Measurements from ENCODE around the gene KIAA0513. TPM values are rescaled to one million over a fixed set of nuclear protein-coding genes. Genes with fewer than 3 reads are reported as not detected.

The KIAA0513 gene
- total RNA-seq, 1 experiment from 2014 or later, result 7.8 TPM

GRCh38 chr16:85128079-85128837 lies 100.7 kb downstream of the KIAA0513 start (continued):
- TF ChIP-seq ZNF281 (CRISPR knock-in tag; IDR thresholded peaks at IDR 0.05), result no peak
- no peak for TF ChIP-seq ZBTB21 (CRISPR knock-in tag; IDR thresholded peaks at IDR 0.05; ENCODE audit: borderline replicate concordance)
- TF ChIP-seq KAT7 (CRISPR knock-in tag; IDR thresholded peaks at IDR 0.05; ENCODE audit: borderline replicate concordance), result no peak
- no peak for TF ChIP-seq RORB (CRISPR knock-in tag; IDR thresholded peaks at IDR 0.05)
- TF ChIP-seq ZNF232 (CRISPR knock-in tag; IDR thresholded peaks at IDR 0.05), result no peak
- TF ChIP-seq, protein P1, sequence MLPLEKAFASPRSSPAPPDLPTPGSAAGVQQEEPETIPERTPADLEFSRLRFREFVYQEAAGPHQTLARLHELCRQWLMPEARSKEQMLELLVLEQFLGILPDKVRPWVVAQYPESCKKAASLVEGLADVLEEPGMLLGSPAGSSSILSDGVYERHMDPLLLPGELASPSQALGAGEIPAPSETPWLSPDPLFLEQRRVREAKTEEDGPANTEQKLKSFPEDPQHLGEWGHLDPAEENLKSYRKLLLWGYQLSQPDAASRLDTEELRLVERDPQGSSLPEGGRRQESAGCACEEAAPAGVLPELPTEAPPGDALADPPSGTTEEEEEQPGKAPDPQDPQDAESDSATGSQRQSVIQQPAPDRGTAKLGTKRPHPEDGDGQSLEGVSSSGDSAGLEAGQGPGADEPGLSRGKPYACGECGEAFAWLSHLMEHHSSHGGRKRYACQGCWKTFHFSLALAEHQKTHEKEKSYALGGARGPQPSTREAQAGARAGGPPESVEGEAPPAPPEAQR (CRISPR knock-in tag; IDR thresholded peaks at IDR 0.05), result no peak
- TF ChIP-seq ZNF138 (CRISPR knock-in tag; conservative IDR thresholded peaks at IDR 0.05), result no peak
- TF ChIP-seq NFYB (CRISPR knock-in tag; conservative IDR thresholded peaks at IDR 0.05; ENCODE audit: low read depth), result no peak
- no peak for TF ChIP-seq FOXK1 (CRISPR knock-in tag; IDR thresholded peaks at IDR 0.05)
- no peak for TF ChIP-seq JAZF1 (CRISPR knock-in tag; IDR thresholded peaks at IDR 0.05)
- no peak for TF ChIP-seq HMGXB4 (CRISPR knock-in tag; IDR thresholded peaks at IDR 0.05)
- TF ChIP-seq MXD4 (CRISPR knock-in tag; IDR thresholded peaks at IDR 0.05; ENCODE audit: borderline replicate concordance), result no peak

DNA sequence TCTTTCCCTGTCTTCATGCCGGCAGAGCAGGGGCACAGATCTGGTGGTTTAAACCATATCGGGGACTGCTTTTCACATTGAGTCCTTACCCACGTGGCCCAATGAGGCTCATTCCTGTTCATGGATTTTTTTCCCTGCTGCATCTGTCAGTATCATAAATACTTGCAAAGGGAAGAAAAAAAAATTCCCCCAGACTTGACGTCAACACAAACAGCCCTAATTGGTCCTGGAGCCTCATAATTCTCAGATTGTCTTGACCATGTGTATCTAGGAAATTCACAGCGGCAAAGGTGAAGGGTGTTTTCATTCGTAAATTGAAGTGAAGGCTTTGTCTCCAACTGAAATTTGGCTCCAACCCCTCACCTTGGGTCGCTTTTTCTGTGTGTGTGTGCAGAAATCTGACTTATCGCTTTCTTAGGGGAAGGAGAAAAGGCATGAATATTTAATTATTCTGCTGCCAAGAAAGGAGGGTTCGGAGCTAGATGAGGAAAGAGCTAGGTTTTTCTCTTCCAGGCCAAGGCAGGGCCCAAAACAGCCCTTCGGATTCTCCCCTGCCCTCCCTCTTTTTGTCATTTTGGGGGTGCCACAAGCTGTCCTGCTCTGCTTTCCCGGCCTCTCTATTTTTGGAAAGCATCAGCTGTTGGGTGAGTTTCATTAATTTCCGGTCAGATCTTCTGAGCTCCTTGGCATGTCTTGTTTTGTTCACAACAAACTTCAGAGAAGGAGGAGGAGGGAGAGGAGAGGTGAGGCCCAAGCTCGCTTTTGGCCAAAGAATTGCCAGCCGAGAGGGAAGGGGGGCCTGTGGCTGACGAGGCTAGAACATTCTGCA lies 102.5 kb downstream of the KIAA0513 start:
- POLR2A ChIA-PET, result no interaction called here
- H3K27ac Mint-ChIP-seq, result no peak overlapping the region
- CTCF ChIA-PET, result interaction anchor here (0.6 to 1.5 kb wide), 9 partner anchors 10 to 371 kb away, joined by 3 to 15 read pairs (median 3); no protein-coding TSS in a partner anchor
- TF ChIP-seq ELF4 (CRISPR knock-in tag; IDR thresholded peaks at IDR 0.05; ENCODE audit: low read depth), result no peak
- TF ChIP-seq ZNF423 (CRISPR knock-in tag; IDR thresholded peaks at IDR 0.05), result no peak
- TF ChIP-seq ZBTB21 (CRISPR knock-in tag; IDR thresholded peaks at IDR 0.05; ENCODE audit: borderline replicate concordance), result no peak
- TF ChIP-seq AR (CRISPR knock-in tag; IDR thresholded peaks at IDR 0.05), result no peak
- no peak for TF ChIP-seq MLX (CRISPR knock-in tag; IDR thresholded peaks at IDR 0.05)
- TF ChIP-seq, protein P2, sequence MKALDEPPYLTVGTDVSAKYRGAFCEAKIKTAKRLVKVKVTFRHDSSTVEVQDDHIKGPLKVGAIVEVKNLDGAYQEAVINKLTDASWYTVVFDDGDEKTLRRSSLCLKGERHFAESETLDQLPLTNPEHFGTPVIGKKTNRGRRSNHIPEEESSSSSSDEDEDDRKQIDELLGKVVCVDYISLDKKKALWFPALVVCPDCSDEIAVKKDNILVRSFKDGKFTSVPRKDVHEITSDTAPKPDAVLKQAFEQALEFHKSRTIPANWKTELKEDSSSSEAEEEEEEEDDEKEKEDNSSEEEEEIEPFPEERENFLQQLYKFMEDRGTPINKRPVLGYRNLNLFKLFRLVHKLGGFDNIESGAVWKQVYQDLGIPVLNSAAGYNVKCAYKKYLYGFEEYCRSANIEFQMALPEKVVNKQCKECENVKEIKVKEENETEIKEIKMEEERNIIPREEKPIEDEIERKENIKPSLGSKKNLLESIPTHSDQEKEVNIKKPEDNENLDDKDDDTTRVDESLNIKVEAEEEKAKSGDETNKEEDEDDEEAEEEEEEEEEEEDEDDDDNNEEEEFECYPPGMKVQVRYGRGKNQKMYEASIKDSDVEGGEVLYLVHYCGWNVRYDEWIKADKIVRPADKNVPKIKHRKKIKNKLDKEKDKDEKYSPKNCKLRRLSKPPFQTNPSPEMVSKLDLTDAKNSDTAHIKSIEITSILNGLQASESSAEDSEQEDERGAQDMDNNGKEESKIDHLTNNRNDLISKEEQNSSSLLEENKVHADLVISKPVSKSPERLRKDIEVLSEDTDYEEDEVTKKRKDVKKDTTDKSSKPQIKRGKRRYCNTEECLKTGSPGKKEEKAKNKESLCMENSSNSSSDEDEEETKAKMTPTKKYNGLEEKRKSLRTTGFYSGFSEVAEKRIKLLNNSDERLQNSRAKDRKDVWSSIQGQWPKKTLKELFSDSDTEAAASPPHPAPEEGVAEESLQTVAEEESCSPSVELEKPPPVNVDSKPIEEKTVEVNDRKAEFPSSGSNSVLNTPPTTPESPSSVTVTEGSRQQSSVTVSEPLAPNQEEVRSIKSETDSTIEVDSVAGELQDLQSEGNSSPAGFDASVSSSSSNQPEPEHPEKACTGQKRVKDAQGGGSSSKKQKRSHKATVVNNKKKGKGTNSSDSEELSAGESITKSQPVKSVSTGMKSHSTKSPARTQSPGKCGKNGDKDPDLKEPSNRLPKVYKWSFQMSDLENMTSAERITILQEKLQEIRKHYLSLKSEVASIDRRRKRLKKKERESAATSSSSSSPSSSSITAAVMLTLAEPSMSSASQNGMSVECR (CRISPR knock-in tag; IDR thresholded peaks at IDR 0.05; ENCODE audit: borderline replicate concordance), result no peak
- TF ChIP-seq FOXJ3 (CRISPR knock-in tag; IDR thresholded peaks at IDR 0.05; ENCODE audit: borderline replicate concordance), result no peak

More for the DNA sequence above, 102.5 kb downstream of the KIAA0513 start:
- Mint-ChIP-seq H3K9me3 (no peaks in the 10 kb centered on the region; the same call in 1 of the 2 replicates), H3K27me3 (ENCODE audit: low read depth) (no peaks in the 10 kb centered on the region; the same call in 1 of the 2 replicates), H3K4me3 (no peak overlapping the region), H3K4me1 (peaks cover 31% of the 10 kb centered on the region), H3K36me3 (no peaks in the 10 kb centered on the region)
- DNase-seq (ENCODE audit: low spot score), result no peak
- ATAC-seq, result no peak

All from WTC11 (cell line).